H9 (cell line): ENCODE results near the gene C1QTNF7. TPM values are rescaled to one million over a fixed set of nuclear protein-coding genes. Genes with fewer than 3 reads are reported as not detected.

Experiments
- DNase-seq: peaks from one replicate; pipeline ENCODE4 v3.0.0-alpha.2; 2017
- H2AFZ ChIP-seq: one replicate; pipeline ENCODE4 v1.6.1; 2013; ENCODE audit warnings: mild to moderate bottlenecking, low read length, control low read depth, moderate library complexity
- H2AK5ac ChIP-seq: 2 replicates; pipeline ENCODE4 v1.6.1; 2013; ENCODE audit warnings: low read length, control low read depth, mixed read lengths; ENCODE audit not compliant: insufficient read length
- H2BK120ac ChIP-seq: one replicate; pipeline ENCODE4 v1.6.1; 2013; ENCODE audit warnings: low read depth, mild to moderate bottlenecking, low read length, control low read depth, inconsistent platforms; ENCODE audit not compliant: poor library complexity, severe bottlenecking
- H2BK12ac ChIP-seq: 2 replicates; pipeline ENCODE4 v1.6.1; 2013; ENCODE audit warnings: low read length, control low read depth, mixed read lengths, low read depth; ENCODE audit not compliant: insufficient read length
- H2BK15ac ChIP-seq: 2 replicates; pipeline ENCODE4 v1.6.1; 2013; ENCODE audit warnings: low read depth, low read length, control low read depth
- H2BK20ac ChIP-seq: one replicate; pipeline ENCODE4 v1.6.1; 2013; ENCODE audit warnings: low read depth, mild to moderate bottlenecking, low read length, control low read depth, inconsistent platforms; ENCODE audit not compliant: poor library complexity, severe bottlenecking
- H2BK5ac ChIP-seq: 2 replicates; pipeline ENCODE4 v1.6.1; 2013; ENCODE audit warnings: low read length, control low read depth, mixed read lengths; ENCODE audit not compliant: insufficient read length
- H3K14ac ChIP-seq: 2 replicates; pipeline ENCODE4 v1.6.1; 2013; ENCODE audit warnings: low read length, control low read depth; ENCODE audit not compliant: insufficient read depth
- H3K18ac ChIP-seq: 2 replicates; pipeline ENCODE4 v1.6.1; 2013; ENCODE audit warnings: low read depth, mild to moderate bottlenecking, mixed read lengths, low read length, control low read depth; ENCODE audit not compliant: insufficient read length
- H3K23ac ChIP-seq: 2 replicates; pipeline ENCODE4 v1.6.1; 2013; ENCODE audit warnings: low read length, control low read depth, mixed read lengths, low read depth; ENCODE audit not compliant: insufficient read length
- H3K23me2 ChIP-seq: 2 replicates; pipeline ENCODE4 v1.6.1; 2013; ENCODE audit warnings: low read depth, mild to moderate bottlenecking, mixed read lengths, low read length, control low read depth; ENCODE audit not compliant: insufficient read length, poor library complexity, severe bottlenecking
- H3K27ac ChIP-seq: 2 replicates; pipeline ENCODE4 v1.5.1; 2013; ENCODE audit warnings: low read length, control low read depth, mixed read lengths, low read depth; ENCODE audit not compliant: insufficient read length
- H3K27me3 ChIP-seq: 2 replicates; pipeline ENCODE4 v1.6.1; 2013; ENCODE audit warnings: low read length, control low read depth, inconsistent platforms; ENCODE audit not compliant: insufficient read depth
- H3K4ac ChIP-seq: 2 replicates; pipeline ENCODE4 v1.6.1; 2013; ENCODE audit warnings: low read depth, mild to moderate bottlenecking, control low read depth, inconsistent platforms, low read length, moderate library complexity
- H3K4me1 ChIP-seq: 2 replicates; pipeline ENCODE4 v1.6.1; 2013; ENCODE audit warnings: low read length, control low read depth, inconsistent platforms; ENCODE audit not compliant: insufficient read depth
- H3K4me2 ChIP-seq: 2 replicates; pipeline ENCODE4 v1.6.1; 2013; ENCODE audit warnings: low read length, control low read depth, mixed read lengths; ENCODE audit not compliant: insufficient read length, insufficient read depth
- H3K56ac ChIP-seq: 2 replicates; pipeline ENCODE4 v1.6.1; 2013; ENCODE audit warnings: low read depth, mild to moderate bottlenecking, mixed read lengths, low read length, control low read depth; ENCODE audit not compliant: insufficient read length
- H3K79me1 ChIP-seq: 2 replicates; pipeline ENCODE4 v1.6.1; 2013; ENCODE audit warnings: low read depth, mild to moderate bottlenecking, moderate library complexity, low read length, control low read depth, inconsistent platforms; ENCODE audit not compliant: insufficient read depth, poor library complexity, severe bottlenecking
- H3K79me2 ChIP-seq: 2 replicates; pipeline ENCODE4 v1.6.1; 2013; ENCODE audit warnings: low read length, control low read depth, inconsistent platforms; ENCODE audit not compliant: insufficient read depth
- H3K9ac ChIP-seq: 2 replicates; pipeline ENCODE4 v1.6.1; 2013; ENCODE audit warnings: low read length, control low read depth, mixed read lengths; ENCODE audit not compliant: insufficient read length; ENCODE audit errors: extremely low read depth
- H3K9me3 ChIP-seq: one replicate; pipeline ENCODE4 v1.6.1; 2013; ENCODE audit warnings: low read depth, low read length, inconsistent platforms; ENCODE audit not compliant: control insufficient read depth
- H3T11ph ChIP-seq: one replicate; pipeline ENCODE4 v1.6.1; 2013; ENCODE audit warnings: mild to moderate bottlenecking, low read length, control low read depth, inconsistent platforms
- H4K20me1 ChIP-seq: one replicate; pipeline ENCODE4 v1.6.1; 2013; ENCODE audit not compliant: control insufficient read depth, insufficient read length, insufficient read depth
- H4K5ac ChIP-seq: 2 replicates; pipeline ENCODE4 v1.6.1; 2013; ENCODE audit warnings: low read depth, mild to moderate bottlenecking, mixed read lengths, low read length, control low read depth; ENCODE audit not compliant: insufficient read length
- H4K8ac ChIP-seq: replicated peaks from 2 replicates; pipeline ENCODE4 v1.6.1; 2013; ENCODE audit warnings: low read length, control low read depth, mixed read lengths, low read depth; ENCODE audit not compliant: insufficient read length
- H4K91ac ChIP-seq: 2 replicates; pipeline ENCODE4 v1.6.1; 2013; ENCODE audit warnings: low read depth, mild to moderate bottlenecking, moderate library complexity, mixed read lengths, low read length, control low read depth; ENCODE audit not compliant: insufficient read length
- H3K27ac Mint-ChIP-seq, 3 experiments: 2 replicates in 2 of 3; 3 replicates in 1 of 3; pipeline ENCODE4 v1.8.0; 2020 to 2021; ENCODE audit warnings: mixed read lengths in 3 of 3, mild to moderate bottlenecking in 1 of 3, moderate library complexity in 1 of 3
- H3K27me3 Mint-ChIP-seq: 2 replicates; pipeline ENCODE4 v1.8.0; 2021; ENCODE audit warnings: low read depth, mild to moderate bottlenecking, moderate library complexity, mixed read lengths
- H3K36me3 Mint-ChIP-seq, 3 experiments: 2 replicates in 2 of 3; 3 replicates in 1 of 3; pipeline ENCODE4 v1.8.0; 2020 to 2021; ENCODE audit warnings: low read depth in 3 of 3, mixed read lengths in 3 of 3; ENCODE audit not compliant: insufficient read depth in 1 of 3
- H3K4me1 Mint-ChIP-seq, 2 experiments: 2 replicates each; pipeline ENCODE4 v1.8.0; 2020; ENCODE audit warnings: mixed read lengths in 2 of 2
- H3K4me3 Mint-ChIP-seq, 2 experiments: 2 replicates in 1 of 2; 3 replicates in 1 of 2; pipeline ENCODE4 v1.8.0; 2020 to 2021; ENCODE audit warnings: mild to moderate bottlenecking in 2 of 2, mixed read lengths in 2 of 2, moderate library complexity in 1 of 2
- H3K9me3 Mint-ChIP-seq, 2 experiments: 2 replicates in 1 of 2; 3 replicates in 1 of 2; pipeline ENCODE4 v1.8.0; 2020; ENCODE audit warnings: mild to moderate bottlenecking in 2 of 2, mixed read lengths in 2 of 2, moderate library complexity in 1 of 2
- CTCF ChIP-seq: fragments of 200-600 bp; sonication (generic); conservative IDR thresholded peaks from 3 replicates; pipeline ENCODE4 v1.8.0; 2021; ENCODE audit warnings: antibody characterized with exemption, mild to moderate bottlenecking
- WGBS: extraction: QIAGEN DNeasy Blood & Tissue Kit; methylation state at CpG from one replicate; pipeline ENCODE4 v1.1.7; 2013; ENCODE audit warnings: missing lambda C conversion rate, low lambda C conversion rate, mixed read lengths; ENCODE audit not compliant: insufficient read length; ENCODE audit errors: extremely low coverage; 5-methylcytosine and 5-hydroxymethylcytosine counted together
- total RNA-seq: library from RNA; stranded (reverse); gene quantifications from 2 replicates; pipeline ENCODE4 v1.2.1, GENCODE V29; 2021

Gene C1QTNF7
- total RNA-seq, 1 experiment from 2014 or later = not detected

GRCh38 chr4:15410750-15411149 is 17.1 kb upstream of the C1QTNF7 start:
- no peaks in the 10 kb centered on the region for H3K9me3 Mint-ChIP-seq
- WGBS = no CpG with 5 or more reads among the region's 6 CpGs
- Histone ChIP-seq H3K23me2 (no peaks in the 10 kb centered on the region), H2BK5ac (no peak overlapping the region), H2BK12ac (no peak overlapping the region), H2BK15ac (no peak overlapping the region), H4K8ac (no peak overlapping the region), H2AK5ac (no peak overlapping the region), H3K9me3 (no peaks in the 10 kb centered on the region), H2BK120ac (no peak overlapping the region), H3K4ac (no peak overlapping the region), H3K27ac (no peak overlapping the region), H3K18ac (no peak overlapping the region), H3K4me1 (no peaks in the 10 kb centered on the region), H3K79me1 (no peaks in the 10 kb centered on the region), H3T11ph (no peak overlapping the region), H4K20me1 (no peaks in the 10 kb centered on the region), H3K23ac (no peak overlapping the region), H3K27me3 (no peaks in the 10 kb centered on the region), H4K5ac (no peak overlapping the region), H3K9ac (no peak overlapping the region), H3K4me2 (no peak overlapping the region), H2AFZ (no peak overlapping the region), H3K56ac (no peak overlapping the region), H3K79me2 (no peaks in the 10 kb centered on the region), H4K91ac (no peak overlapping the region), H2BK20ac (no peak overlapping the region), H3K14ac (no peak overlapping the region)
- H3K27ac Mint-ChIP-seq = no peak overlapping the region
- TF ChIP-seq CTCF = no peak
- H3K36me3 Mint-ChIP-seq = no peaks in the 10 kb centered on the region
- no peaks in the 10 kb centered on the region for H3K4me1 Mint-ChIP-seq
- no peak for DNase-seq
- H3K4me3 Mint-ChIP-seq = no peak overlapping the region
- no peaks in the 10 kb centered on the region for H3K27me3 Mint-ChIP-seq
